Activated CD8-positive, alpha-beta memory T cell treated with anti-CD3 and anti-CD28 coated beads, Interleukin-2, amount 50 U/mL, for 48 hours (primary cell): Measurements from ENCODE around the gene CFAP46.
"Not testable (repeated sequence)": the region's sequence is repeated elsewhere in the genome, so short reads cannot be mapped to it uniquely, and the experiment has no call there.

Source experiments
- DNase-seq: peaks from one replicate; pipeline ENCODE4 v3.0.0-alpha.2; 2020

Gene CFAP46

GRCh38 chr10:132962623-132963429, 20.5 kb upstream of the CFAP46 start:
- DNase-seq: no peak

- peak; percentile 86 for DNase-seq
Observed at GRCh38 chr10:132961787-132962622, 19.6 kb upstream of the CFAP46 start.

- no peak for DNase-seq
Observed at GRCh38 chr10:132961420-132961786, 19.0 kb upstream of the CFAP46 start.

- no peak for DNase-seq
Observed at GRCh38 chr10:132960631-132961419, 18.5 kb upstream of the CFAP46 start.

GRCh38 chr10:132960071-132960472, 17.7 kb upstream of the CFAP46 start:
- DNase-seq: no peak

GRCh38 chr10:132959559-132959961, 17.2 kb upstream of the CFAP46 start:
- DNase-seq: peak; percentile 42

- DNase-seq: peak; percentile 41
Observed at GRCh38 chr10:132958883-132959558, 16.7 kb upstream of the CFAP46 start.

- peak; percentile 47 for DNase-seq
Observed at GRCh38 chr10:132957981-132958882, 15.9 kb upstream of the CFAP46 start.

- DNase-seq: peak; percentile 45
Observed at GRCh38 chr10:132957131-132957530, 14.8 kb upstream of the CFAP46 start.

- not testable (repeated sequence) for DNase-seq
Observed at GRCh38 chr10:132956259-132956658, 13.9 kb upstream of the CFAP46 start.

- no peak for DNase-seq
Observed at GRCh38 chr10:132955479-132955878, 13.1 kb upstream of the CFAP46 start.

- no peak for DNase-seq
Observed at GRCh38 chr10:132953428-132953827, 11.1 kb upstream of the CFAP46 start.

GRCh38 chr10:132951926-132952325, 9.6 kb upstream of the CFAP46 start:
- DNase-seq: no peak

- DNase-seq: no peak
Observed at GRCh38 chr10:132948351-132948750, 6.0 kb upstream of the CFAP46 start.

- no peak for DNase-seq
Observed at GRCh38 chr10:132947843-132948242, 5.5 kb upstream of the CFAP46 start.

GRCh38 chr10:132946806-132947546, 4.6 kb upstream of the CFAP46 start:
- no peak for DNase-seq

GRCh38 chr10:132946311-132946710, 3.9 kb upstream of the CFAP46 start:
- DNase-seq: no peak

- DNase-seq: no peak
Observed at GRCh38 chr10:132945894-132946255, 3.5 kb upstream of the CFAP46 start.

- DNase-seq: peak; percentile 37
Observed at GRCh38 chr10:132945125-132945893, 2.9 kb upstream of the CFAP46 start.

- DNase-seq: no peak
Observed at GRCh38 chr10:132944510-132944909, 2.1 kb upstream of the CFAP46 start.
